DMS79 treated with DMSO at 0.1 percent for 48 hours (cell line): Measurements from ENCODE around the gene ZNF581.

Source experiments
- DNase-seq: peaks from one replicate; lab custom pipeline; 2025; lab: John Stamatoyannopoulos, UW

ZNF581 gene

DNA sequence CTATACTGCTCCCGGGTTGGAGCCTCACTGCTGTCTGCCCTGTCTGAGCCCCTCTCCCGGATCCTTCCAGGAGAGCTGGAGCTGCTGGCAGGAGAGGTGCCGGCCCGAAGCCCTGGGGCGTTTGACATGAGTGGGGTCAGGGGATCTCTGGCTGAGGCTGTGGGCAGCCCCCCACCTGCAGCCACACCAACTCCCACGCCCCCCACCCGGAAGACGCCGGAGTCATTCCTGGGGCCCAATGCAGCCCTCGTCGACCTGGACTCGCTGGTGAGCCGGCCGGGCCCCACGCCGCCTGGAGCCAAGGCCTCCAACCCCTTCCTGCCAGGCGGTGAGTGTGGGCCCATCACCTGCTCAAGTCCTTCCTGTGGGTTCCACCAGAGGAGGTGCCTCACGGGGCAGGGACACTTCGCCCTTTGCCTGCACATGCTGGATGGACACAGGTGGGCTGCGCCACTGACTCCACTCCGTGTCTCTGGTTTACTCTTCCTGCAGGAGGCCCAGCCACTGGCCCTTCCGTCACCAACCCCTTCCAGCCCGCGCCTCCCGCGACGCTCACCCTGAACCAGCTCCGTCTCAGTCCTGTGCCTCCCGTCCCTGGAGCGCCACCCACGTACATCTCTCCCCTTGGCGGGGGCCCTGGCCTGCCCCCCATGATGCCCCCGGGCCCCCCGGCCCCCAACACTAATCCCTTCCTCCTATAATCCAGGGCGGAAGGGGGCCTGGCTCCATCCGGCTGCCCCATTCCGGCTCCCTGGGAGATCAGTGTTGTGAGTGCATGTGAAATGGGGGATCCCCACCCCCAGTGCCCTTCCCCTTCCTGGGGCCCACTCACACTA lies 51.4 kb downstream of the ZNF581 start:
- DNase-seq, result no peak
